H9 (cell line): ENCODE data around the gene CTNNBL1. TPM values are rescaled to one million over a fixed set of nuclear protein-coding genes. Genes with fewer than 3 reads are reported as not detected.

Source experiments
- DNase-seq: peaks from one replicate; pipeline ENCODE4 v3.0.0-alpha.2; 2017
- H2AFZ ChIP-seq: one replicate; pipeline ENCODE4 v1.6.1; 2013; ENCODE audit warnings: mild to moderate bottlenecking, low read length, control low read depth, moderate library complexity
- H2AK5ac ChIP-seq: 2 replicates; pipeline ENCODE4 v1.6.1; 2013; ENCODE audit warnings: low read length, control low read depth, mixed read lengths; ENCODE audit not compliant: insufficient read length
- H2BK120ac ChIP-seq: one replicate; pipeline ENCODE4 v1.6.1; 2013; ENCODE audit warnings: low read depth, mild to moderate bottlenecking, low read length, control low read depth, inconsistent platforms; ENCODE audit not compliant: poor library complexity, severe bottlenecking
- H2BK12ac ChIP-seq: 2 replicates; pipeline ENCODE4 v1.6.1; 2013; ENCODE audit warnings: low read length, control low read depth, mixed read lengths, low read depth; ENCODE audit not compliant: insufficient read length
- H2BK15ac ChIP-seq: 2 replicates; pipeline ENCODE4 v1.6.1; 2013; ENCODE audit warnings: low read depth, low read length, control low read depth
- H2BK20ac ChIP-seq: one replicate; pipeline ENCODE4 v1.6.1; 2013; ENCODE audit warnings: low read depth, mild to moderate bottlenecking, low read length, control low read depth, inconsistent platforms; ENCODE audit not compliant: poor library complexity, severe bottlenecking
- H2BK5ac ChIP-seq: 2 replicates; pipeline ENCODE4 v1.6.1; 2013; ENCODE audit warnings: low read length, control low read depth, mixed read lengths; ENCODE audit not compliant: insufficient read length
- H3K14ac ChIP-seq: 2 replicates; pipeline ENCODE4 v1.6.1; 2013; ENCODE audit warnings: low read length, control low read depth; ENCODE audit not compliant: insufficient read depth
- H3K18ac ChIP-seq: 2 replicates; pipeline ENCODE4 v1.6.1; 2013; ENCODE audit warnings: low read depth, mild to moderate bottlenecking, mixed read lengths, low read length, control low read depth; ENCODE audit not compliant: insufficient read length
- H3K23ac ChIP-seq: 2 replicates; pipeline ENCODE4 v1.6.1; 2013; ENCODE audit warnings: low read length, control low read depth, mixed read lengths, low read depth; ENCODE audit not compliant: insufficient read length
- H3K23me2 ChIP-seq: 2 replicates; pipeline ENCODE4 v1.6.1; 2013; ENCODE audit warnings: low read depth, mild to moderate bottlenecking, mixed read lengths, low read length, control low read depth; ENCODE audit not compliant: insufficient read length, poor library complexity, severe bottlenecking
- H3K27ac ChIP-seq: 2 replicates; pipeline ENCODE4 v1.5.1; 2013; ENCODE audit warnings: low read length, control low read depth, mixed read lengths, low read depth; ENCODE audit not compliant: insufficient read length
- H3K27me3 ChIP-seq: 2 replicates; pipeline ENCODE4 v1.6.1; 2013; ENCODE audit warnings: low read length, control low read depth, inconsistent platforms; ENCODE audit not compliant: insufficient read depth
- H3K4ac ChIP-seq: 2 replicates; pipeline ENCODE4 v1.6.1; 2013; ENCODE audit warnings: low read depth, mild to moderate bottlenecking, control low read depth, inconsistent platforms, low read length, moderate library complexity
- H3K4me1 ChIP-seq: 2 replicates; pipeline ENCODE4 v1.6.1; 2013; ENCODE audit warnings: low read length, control low read depth, inconsistent platforms; ENCODE audit not compliant: insufficient read depth
- H3K4me2 ChIP-seq: 2 replicates; pipeline ENCODE4 v1.6.1; 2013; ENCODE audit warnings: low read length, control low read depth, mixed read lengths; ENCODE audit not compliant: insufficient read length, insufficient read depth
- H3K56ac ChIP-seq: 2 replicates; pipeline ENCODE4 v1.6.1; 2013; ENCODE audit warnings: low read depth, mild to moderate bottlenecking, mixed read lengths, low read length, control low read depth; ENCODE audit not compliant: insufficient read length
- H3K79me1 ChIP-seq: 2 replicates; pipeline ENCODE4 v1.6.1; 2013; ENCODE audit warnings: low read depth, mild to moderate bottlenecking, moderate library complexity, low read length, control low read depth, inconsistent platforms; ENCODE audit not compliant: insufficient read depth, poor library complexity, severe bottlenecking
- H3K79me2 ChIP-seq: 2 replicates; pipeline ENCODE4 v1.6.1; 2013; ENCODE audit warnings: low read length, control low read depth, inconsistent platforms; ENCODE audit not compliant: insufficient read depth
- H3K9ac ChIP-seq: 2 replicates; pipeline ENCODE4 v1.6.1; 2013; ENCODE audit warnings: low read length, control low read depth, mixed read lengths; ENCODE audit not compliant: insufficient read length; ENCODE audit errors: extremely low read depth
- H3K9me3 ChIP-seq: one replicate; pipeline ENCODE4 v1.6.1; 2013; ENCODE audit warnings: low read depth, low read length, inconsistent platforms; ENCODE audit not compliant: control insufficient read depth
- H3T11ph ChIP-seq: one replicate; pipeline ENCODE4 v1.6.1; 2013; ENCODE audit warnings: mild to moderate bottlenecking, low read length, control low read depth, inconsistent platforms
- H4K20me1 ChIP-seq: one replicate; pipeline ENCODE4 v1.6.1; 2013; ENCODE audit not compliant: control insufficient read depth, insufficient read length, insufficient read depth
- H4K5ac ChIP-seq: 2 replicates; pipeline ENCODE4 v1.6.1; 2013; ENCODE audit warnings: low read depth, mild to moderate bottlenecking, mixed read lengths, low read length, control low read depth; ENCODE audit not compliant: insufficient read length
- H4K8ac ChIP-seq: replicated peaks from 2 replicates; pipeline ENCODE4 v1.6.1; 2013; ENCODE audit warnings: low read length, control low read depth, mixed read lengths, low read depth; ENCODE audit not compliant: insufficient read length
- H4K91ac ChIP-seq: 2 replicates; pipeline ENCODE4 v1.6.1; 2013; ENCODE audit warnings: low read depth, mild to moderate bottlenecking, moderate library complexity, mixed read lengths, low read length, control low read depth; ENCODE audit not compliant: insufficient read length
- H3K27ac Mint-ChIP-seq, 3 experiments: 2 replicates in 2 of 3; 3 replicates in 1 of 3; pipeline ENCODE4 v1.8.0; 2020 to 2021; ENCODE audit warnings: mixed read lengths in 3 of 3, mild to moderate bottlenecking in 1 of 3, moderate library complexity in 1 of 3
- H3K27me3 Mint-ChIP-seq: 2 replicates; pipeline ENCODE4 v1.8.0; 2021; ENCODE audit warnings: low read depth, mild to moderate bottlenecking, moderate library complexity, mixed read lengths
- H3K36me3 Mint-ChIP-seq, 3 experiments: 2 replicates in 2 of 3; 3 replicates in 1 of 3; pipeline ENCODE4 v1.8.0; 2020 to 2021; ENCODE audit warnings: low read depth in 3 of 3, mixed read lengths in 3 of 3; ENCODE audit not compliant: insufficient read depth in 1 of 3
- H3K4me1 Mint-ChIP-seq, 2 experiments: 2 replicates each; pipeline ENCODE4 v1.8.0; 2020; ENCODE audit warnings: mixed read lengths in 2 of 2
- H3K4me3 Mint-ChIP-seq, 2 experiments: 2 replicates in 1 of 2; 3 replicates in 1 of 2; pipeline ENCODE4 v1.8.0; 2020 to 2021; ENCODE audit warnings: mild to moderate bottlenecking in 2 of 2, mixed read lengths in 2 of 2, moderate library complexity in 1 of 2
- H3K9me3 Mint-ChIP-seq, 2 experiments: 2 replicates in 1 of 2; 3 replicates in 1 of 2; pipeline ENCODE4 v1.8.0; 2020; ENCODE audit warnings: mild to moderate bottlenecking in 2 of 2, mixed read lengths in 2 of 2, moderate library complexity in 1 of 2
- CTCF ChIP-seq: fragments of 200-600 bp; sonication (generic); conservative IDR thresholded peaks from 3 replicates; pipeline ENCODE4 v1.8.0; 2021; ENCODE audit warnings: antibody characterized with exemption, mild to moderate bottlenecking
- WGBS: extraction: QIAGEN DNeasy Blood & Tissue Kit; methylation state at CpG from one replicate; pipeline ENCODE4 v1.1.7; 2013; ENCODE audit warnings: missing lambda C conversion rate, low lambda C conversion rate, mixed read lengths; ENCODE audit not compliant: insufficient read length; ENCODE audit errors: extremely low coverage; 5-methylcytosine and 5-hydroxymethylcytosine counted together
- total RNA-seq: library from RNA; stranded (reverse); gene quantifications from 2 replicates; pipeline ENCODE4 v1.2.1, GENCODE V29; 2021

CTNNBL1 gene
- total RNA-seq, 1 experiment from 2014 or later, result 67.2 TPM

- Mint-ChIP-seq H3K9me3 (no peaks in the 10 kb centered on the region), H3K4me3 (no peak overlapping the region), H3K27ac (peak overlapping the region in 2 of 3 experiments; percentile 1 to 2; a peak in 2 of 7 replicates), H3K36me3 (peaks cover 6 to 13% (median 8%) of the 10 kb centered on the region in 3 experiments; a peak in 5 of 7 replicates), H3K4me1 (peaks cover 12 to 15% of the 10 kb centered on the region in 2 experiments), H3K27me3 (no peaks in the 10 kb centered on the region)
- Histone ChIP-seq H2BK5ac (no peak overlapping the region), H2AK5ac (no peak overlapping the region), H3K23ac (no peak overlapping the region), H4K20me1 (no peaks in the 10 kb centered on the region), H3K4me1 (peaks cover 4% of the 10 kb centered on the region; the same call in 1 of the 2 replicates), H2BK15ac (no peak overlapping the region), H3K23me2 (no peaks in the 10 kb centered on the region), H3K18ac (no peak overlapping the region), H2BK12ac (no peak overlapping the region), H3K9ac (no peak overlapping the region), H3T11ph (no peak overlapping the region), H4K8ac (no peak overlapping the region), H2AFZ (no peak overlapping the region), H4K5ac (no peak overlapping the region), H3K14ac (no peak overlapping the region), H3K9me3 (no peaks in the 10 kb centered on the region), H3K56ac (no peak overlapping the region), H2BK120ac (no peak overlapping the region), H4K91ac (no peak overlapping the region), H3K4ac (no peak overlapping the region), H3K79me2 (no peaks in the 10 kb centered on the region), H3K27ac (no peak overlapping the region), H2BK20ac (no peak overlapping the region), H3K4me2 (no peak overlapping the region), H3K79me1 (no peaks in the 10 kb centered on the region), H3K27me3 (no peaks in the 10 kb centered on the region)
- WGBS, result no CpG with 5 or more reads among the region's 7 CpGs
- no peak for DNase-seq
- no peak for TF ChIP-seq CTCF
These were observed 114.6 kb downstream of the CTNNBL1 start for GRCh38 chr20:37808233-37809070.
